Renal cortical epithelial cell (primary cell): ENCODE results near the gene AP2A1. TPM values are rescaled to one million over a fixed set of nuclear protein-coding genes. Genes with fewer than 3 reads are reported as not detected.
A peak's percentile ranks its signal among the peaks of the same experiment; 100 is the strongest.
"Not testable (repeated sequence)": the region's sequence is repeated elsewhere in the genome, so short reads cannot be mapped to it uniquely, and the experiment has no call there.

Experiments used
- DNase-seq: peaks from one replicate; pipeline ENCODE4 v3.0.0-alpha.2; 2011; ENCODE audit warnings: low read depth
- total RNA-seq: library from RNA; depleted of rRNA; stranded (reverse); fragments of >200 nt; gene quantifications from 2 replicates; pipeline ENCODE4 v1.2.3, GENCODE V29; 2014

The AP2A1 gene
- total RNA-seq, result 43.2 and 98.0 TPM in 2 replicates

DNA sequence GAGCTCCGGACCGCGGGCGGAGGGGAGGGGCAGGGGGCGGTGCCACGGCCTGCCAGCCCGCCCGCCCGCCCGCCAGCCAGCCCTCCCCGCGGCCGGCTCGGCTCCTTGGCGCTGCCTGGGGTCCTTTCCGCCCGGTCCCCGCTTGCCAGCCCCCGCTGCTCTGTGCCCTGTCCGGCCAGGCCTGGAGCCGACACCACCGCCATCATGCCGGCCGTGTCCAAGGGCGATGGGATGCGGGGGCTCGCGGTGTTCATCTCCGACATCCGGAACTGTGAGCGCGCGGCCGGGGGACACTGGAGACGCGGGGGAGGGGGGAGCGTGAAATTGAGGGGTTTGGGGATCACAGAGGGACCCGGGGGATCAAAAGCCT, at the start of gene AP2A1:
Gene AP2A1 (plus strand): TSS at position 72 of the 370 bp plus-strand sequence. CDS start 133 bp downstream, at position 205.
- DNase-seq, result no peak

DNA sequence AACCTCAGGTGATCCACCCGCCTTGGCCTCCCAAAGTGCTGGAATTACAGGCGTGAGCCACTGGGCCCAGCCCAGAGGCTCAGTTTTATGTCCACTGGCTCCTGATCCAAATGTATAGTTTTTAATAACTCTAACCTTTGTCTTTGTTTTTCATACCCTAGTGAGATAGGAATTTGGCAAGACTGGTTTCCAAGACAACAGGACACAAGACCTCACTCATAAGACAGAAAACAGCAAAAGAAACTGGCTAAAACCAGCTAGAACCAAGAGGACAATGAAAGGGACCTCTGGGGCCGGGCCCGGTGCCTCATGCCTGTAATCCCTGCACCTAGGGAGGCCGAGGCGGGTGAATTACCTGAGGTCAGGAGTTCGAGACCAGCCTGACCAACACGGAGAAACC, 48.3 kb upstream of the AP2A1 start:
- peak; percentile 54 for DNase-seq

DNA sequence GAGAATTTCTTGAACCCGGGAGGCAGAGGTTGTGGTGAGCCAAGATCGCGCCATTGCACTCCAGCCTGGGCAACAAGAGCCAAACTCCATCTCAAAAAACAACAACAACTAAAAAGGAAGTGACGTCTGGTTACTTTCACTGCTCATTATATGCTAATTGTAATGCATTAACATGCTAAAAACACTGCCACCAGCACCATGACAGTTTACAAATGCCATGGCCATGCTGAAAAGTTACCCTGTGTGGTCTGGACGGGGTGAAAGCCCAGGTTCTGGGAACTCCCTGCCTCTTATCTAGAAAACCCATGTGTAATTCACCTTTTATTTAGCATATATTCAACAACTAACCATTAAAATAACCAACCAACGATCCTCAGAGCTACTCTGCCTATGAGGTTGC, 47.8 kb upstream of the AP2A1 start:
- DNase-seq, result no peak

DNA sequence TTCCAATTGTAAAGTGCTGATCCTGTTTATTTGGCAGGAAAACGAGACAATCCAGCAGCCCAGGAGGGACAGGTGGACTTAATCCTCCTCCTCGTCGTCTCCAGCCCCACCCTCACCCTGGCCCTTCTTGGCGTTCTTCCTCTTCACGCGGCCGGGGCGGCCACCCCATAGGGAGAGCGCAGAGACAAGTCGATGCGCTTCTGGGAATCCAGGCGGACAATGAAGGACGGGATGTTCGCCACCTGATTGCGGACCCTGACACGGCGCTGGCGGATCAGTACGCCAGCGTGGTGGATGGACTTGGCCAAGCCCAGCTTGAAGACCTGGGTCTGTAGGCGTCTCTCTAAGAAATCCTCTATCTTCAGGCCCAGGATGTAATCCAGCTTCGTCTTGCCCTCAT, 47.4 kb upstream of the AP2A1 start:
- not testable (repeated sequence) for DNase-seq

DNA sequence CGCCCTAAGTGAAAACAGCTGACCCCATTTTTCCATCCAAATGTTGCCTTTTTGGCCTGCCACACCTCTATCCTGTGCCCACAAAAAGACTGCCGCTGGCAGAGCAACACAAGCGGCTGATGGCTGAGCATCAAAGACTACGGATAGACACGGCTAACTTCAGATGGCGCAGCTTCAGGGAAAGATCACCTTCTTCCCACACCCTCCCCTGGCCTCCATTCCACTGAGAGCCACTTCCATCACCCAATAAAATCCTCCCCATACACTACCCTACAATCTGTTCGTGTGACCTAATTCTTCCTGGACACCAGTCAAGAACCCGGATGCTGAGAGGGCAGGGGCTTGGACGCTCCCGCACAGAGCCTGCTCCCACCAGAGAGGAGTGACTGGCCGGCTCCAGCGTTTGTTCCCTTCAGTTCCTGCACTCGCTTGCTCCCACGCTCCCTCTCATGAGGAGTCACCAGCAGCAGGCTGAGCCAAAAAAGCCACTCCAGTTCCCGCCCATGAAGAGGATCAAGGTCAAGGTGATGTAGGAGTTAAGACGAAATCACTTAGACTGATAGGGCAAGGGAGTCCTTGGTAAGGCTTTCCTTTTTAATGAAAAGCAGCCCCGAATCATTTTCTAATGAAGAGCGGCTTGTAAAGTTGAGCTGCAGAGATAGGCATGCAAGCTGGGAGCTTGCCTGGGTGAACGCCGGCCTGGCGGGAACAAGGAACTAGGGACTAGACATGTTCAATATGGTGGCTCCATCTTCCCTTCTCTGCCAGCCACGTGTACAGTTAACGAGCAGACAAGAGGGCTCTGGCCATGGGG, 39.4 kb upstream of the AP2A1 start:
- no peak for DNase-seq

DNA sequence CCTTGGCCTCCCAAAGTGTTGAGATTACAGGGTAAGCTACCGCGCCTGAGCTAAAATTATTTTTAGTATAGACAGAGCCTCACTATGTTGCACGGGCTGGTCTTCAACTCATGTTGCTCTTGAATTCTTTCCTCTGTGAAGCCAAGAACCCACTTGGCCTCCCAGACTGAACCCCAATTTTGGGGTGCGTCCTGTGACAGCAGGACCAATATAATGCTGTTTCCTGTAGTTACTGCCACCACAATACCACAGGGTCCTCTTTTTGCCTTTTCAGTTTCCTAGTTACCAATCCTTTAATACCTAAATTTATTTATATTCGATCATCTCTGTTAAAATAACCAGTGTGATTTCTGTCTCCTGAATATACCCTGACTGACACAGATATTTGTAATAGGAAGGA, 36.6 kb upstream of the AP2A1 start:
- no peak for DNase-seq

DNA sequence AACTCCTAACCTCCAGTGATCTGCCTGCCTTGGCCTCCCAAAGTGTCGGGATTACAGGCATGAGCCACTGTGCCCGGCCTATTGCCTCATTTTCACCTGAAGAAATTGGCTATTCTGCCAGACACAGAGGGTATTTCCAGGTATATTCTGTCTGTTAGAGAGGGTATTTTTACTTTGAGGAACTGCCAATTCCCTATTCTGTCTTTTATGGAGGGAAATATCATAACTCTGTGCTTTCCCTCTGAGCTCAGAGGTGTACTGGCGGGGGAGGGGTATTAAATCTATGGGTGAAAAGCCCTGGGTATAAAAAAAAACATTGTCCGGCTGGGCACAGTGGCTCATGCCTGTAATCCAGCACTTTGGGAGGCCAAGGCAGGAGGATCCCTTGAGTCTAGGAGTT, 28.5 kb upstream of the AP2A1 start:
- no peak for DNase-seq

DNA sequence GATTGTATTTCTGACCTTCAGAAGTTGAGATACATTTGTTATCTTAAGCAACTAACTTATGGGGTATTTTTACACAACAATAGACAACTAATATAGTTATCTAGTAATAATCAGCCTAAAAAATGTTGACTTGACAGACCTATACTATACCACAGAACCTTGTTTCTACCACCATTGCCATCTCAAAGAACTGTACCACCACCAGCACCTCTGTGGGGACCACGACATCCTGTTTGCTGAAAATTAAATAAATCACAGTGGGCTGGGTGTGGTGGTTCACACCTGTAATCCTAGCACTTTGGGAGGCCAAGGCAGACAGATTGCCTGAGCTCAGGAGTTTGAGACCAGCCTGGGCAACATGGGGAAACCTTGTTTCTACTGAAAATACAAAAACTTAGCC, 27.7 kb upstream of the AP2A1 start:
- DNase-seq, result no peak

DNA sequence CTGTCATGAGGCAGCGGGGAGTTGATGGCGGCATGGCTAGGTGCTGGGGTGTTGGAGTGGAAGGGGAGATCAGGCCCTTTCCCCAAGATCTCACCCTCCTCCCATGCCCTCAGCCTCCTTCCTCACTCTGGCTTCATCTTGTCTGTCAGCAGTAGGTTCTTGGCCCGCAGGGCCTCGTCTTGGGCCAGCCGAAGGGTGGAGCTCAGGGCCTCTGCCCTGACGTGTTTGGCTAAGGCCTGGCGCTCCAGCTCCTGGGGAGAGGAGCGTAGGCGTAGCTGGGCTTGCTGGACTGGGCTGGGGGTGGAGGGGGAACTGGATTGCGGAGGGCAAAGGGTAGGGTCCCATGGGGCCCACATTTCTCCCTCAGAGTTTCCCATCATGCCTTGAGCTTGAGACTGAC, 26.9 kb upstream of the AP2A1 start:
- DNase-seq, result no peak

DNA sequence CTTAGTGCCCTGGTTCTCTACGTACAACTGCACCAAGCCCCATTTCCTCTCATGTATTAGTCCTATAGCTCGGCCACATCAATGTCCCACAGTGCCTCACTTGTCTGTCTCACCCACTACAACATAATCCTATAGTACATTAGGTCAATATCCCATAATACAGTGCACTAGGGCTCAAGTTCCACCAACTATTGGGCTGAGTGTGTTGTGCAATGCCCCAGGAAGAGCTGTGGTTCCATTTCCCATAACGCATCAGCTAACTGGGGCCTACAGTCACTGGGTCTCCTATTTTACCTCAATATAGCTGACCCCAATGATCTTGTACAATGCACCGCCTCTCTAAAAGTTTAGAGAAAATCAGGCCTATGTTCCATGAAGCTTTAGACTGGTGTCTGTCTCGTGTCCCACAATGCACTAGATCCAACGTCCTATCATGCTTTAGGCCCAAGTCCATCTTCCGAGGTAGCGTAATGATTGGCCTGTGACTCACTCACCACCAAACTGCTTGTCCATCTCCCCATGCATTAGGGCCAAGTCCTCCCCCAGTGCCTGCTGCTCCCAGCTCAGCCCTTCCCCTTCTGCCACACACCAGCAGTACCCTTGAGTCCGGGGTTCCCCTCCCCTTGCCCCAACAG, 25.5 kb upstream of the AP2A1 start:
- DNase-seq, result no peak

DNA sequence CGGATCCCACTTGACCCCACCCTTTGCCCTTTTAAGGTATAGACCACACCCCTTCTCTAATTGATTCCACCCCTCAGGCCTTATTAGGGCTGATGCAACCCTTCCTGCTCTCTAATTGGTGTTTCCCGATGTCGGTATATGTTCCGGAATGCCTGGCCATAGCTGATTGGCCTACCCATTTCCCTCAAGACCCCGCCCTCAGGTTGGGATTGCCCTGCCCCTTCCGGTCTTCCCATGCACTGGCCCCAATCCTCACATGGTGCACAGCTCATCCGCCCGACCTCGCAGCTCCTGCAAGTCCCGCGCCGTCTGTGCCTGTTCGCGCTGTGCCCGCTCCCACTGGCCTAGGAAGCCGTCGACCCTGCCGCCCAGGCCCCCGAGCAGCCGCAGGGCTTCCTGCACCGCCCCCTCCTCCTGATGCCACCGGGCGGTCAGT, 21.8 kb upstream of the AP2A1 start:
- no peak for DNase-seq

DNA sequence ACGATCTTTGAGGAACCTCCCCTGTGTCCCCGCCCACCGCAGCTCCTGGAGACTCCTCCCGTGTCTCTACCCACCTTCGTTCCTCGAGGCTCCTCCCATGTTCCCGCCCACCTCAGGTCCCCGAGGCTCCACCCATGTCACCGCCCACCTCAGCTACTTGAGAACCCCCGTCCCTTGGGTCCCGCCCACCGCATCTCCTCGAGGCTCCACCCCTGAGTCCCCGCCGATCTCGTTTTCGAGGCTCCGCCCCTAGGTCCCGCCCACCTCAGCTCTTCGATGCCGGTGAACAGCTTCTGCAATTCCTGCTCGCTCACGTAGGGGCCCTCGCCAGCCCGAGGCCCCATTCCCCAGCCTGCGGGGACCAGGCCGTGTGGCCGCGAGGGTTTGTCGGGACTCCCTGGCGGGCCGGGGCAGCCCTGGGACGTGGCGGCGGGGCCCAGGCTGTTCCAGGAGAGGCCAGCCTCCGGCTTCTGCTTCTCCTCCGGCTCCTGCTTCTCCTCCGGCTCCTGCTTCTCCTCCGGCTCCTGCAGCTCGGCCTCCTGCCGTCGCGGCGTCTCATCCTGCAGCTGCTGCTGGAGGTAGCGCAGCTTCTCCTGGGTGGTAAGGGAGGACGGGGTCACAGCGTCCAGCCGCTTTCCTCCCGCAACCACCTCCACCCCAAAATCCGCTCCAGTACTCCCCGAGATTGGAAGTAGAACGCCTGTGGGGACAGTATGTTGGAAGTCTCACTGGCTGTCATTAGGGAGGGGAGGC, 20.4 kb upstream of the AP2A1 start:
- DNase-seq, result peak; percentile 20

DNA sequence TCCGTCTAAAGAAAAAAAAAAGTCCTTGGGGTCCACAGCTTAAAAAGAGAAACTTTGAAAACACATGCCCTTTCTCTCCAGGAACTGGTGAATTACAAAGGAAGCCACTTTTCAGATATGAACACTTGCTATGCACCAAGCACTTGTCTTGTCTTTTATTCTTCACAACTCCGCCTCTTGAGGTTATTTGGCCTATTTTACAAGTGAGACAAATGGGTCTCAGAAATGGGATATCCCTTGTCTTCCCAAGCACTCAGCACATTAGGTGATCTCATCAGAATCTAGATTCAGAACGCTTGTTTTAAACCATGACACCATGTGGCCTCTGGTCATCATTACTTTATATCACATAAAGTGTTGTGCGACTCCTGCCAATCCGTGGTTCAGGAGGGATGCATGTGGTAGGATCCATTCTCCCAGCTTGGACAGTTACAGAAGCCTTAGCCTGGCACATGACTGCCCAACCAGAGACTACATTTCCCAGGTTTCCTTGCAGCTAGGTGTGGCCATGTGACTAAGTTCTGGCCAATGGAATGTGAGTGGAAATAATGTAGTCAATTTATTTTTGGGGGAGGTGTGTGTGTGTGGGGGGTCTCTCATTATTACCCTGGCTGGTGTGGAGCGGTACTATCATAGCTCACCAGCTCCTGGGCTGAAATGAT, 17.6 kb upstream of the AP2A1 start:
- no peak for DNase-seq

DNA sequence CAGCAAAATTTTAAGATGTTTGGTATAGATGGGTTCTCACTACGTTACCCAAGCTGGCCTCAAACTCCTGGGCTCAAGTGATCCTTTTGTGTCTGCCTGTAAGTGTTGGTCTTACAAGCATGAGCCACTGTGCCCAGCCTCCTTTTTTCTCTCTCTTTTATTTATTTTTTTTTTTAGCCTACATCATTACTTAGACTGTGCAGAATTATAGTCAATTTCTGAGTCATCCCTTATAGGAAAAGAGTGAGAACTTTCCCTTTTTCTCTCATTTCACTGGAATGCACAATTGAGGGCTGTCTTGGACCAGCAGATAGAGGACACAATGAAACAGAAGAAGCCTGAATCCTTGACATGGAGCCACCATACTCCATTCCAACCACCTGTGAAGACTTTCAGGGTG, 17.0 kb upstream of the AP2A1 start:
- DNase-seq, result no peak

DNA sequence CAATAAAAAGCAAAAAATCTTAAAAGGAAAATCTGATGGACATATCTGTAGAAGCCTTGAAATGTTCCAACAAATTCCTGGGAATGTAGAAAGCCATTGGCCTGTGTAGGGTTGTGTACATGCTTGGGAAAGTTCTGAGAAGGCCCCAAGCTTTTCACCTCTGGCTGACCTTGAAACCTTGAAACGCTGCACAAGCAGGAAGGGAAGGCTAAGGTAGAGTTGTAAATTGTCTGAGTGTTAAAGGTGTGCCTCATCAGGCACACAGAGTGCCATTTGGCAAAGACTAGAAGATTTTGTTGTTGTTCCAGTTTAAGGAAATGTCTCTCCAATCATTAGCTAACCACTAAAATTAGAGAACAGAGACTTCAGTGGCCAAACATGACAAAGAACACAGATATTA, 14.1 kb upstream of the AP2A1 start:
- no peak for DNase-seq

DNA sequence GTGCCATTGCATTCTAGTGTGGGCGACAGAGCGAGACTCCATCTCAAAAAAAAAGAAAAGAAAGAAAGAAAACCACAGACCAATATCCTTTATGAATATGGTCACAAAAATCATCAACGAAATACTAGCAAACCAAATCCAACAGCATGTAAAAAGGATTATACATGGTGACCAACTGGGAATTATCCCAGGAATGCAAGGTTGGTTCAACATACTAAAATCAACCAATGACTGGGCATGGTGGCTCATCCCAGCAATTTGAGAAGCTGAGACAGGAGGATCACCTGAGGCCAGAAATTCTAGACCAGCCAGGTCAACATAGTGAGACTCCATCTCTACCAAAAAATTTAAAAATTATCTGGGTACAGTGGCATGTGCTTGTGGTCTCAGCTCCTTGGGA, 10.8 kb upstream of the AP2A1 start:
- DNase-seq, result no peak

DNA sequence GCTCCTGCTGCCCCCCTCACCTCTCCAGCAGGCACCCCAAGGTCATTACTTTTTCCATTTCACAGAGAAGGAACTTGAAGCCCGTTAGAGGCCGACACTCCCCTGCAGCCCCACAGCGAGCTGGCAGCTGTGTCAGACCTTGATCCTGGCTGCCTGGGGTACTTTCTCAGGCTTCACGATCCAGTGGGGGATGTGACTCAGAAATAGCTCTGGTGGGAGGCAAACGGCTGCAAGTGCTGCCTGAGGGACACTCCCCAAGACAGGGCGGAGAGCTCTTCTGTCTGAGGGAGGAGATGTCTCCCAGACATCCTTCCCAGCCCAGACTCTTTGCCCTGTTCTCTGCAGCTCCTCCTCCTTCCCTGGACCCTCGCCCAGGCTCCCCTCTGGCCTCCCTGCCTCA, 8.5 kb upstream of the AP2A1 start:
- peak; percentile 24 for DNase-seq

DNA sequence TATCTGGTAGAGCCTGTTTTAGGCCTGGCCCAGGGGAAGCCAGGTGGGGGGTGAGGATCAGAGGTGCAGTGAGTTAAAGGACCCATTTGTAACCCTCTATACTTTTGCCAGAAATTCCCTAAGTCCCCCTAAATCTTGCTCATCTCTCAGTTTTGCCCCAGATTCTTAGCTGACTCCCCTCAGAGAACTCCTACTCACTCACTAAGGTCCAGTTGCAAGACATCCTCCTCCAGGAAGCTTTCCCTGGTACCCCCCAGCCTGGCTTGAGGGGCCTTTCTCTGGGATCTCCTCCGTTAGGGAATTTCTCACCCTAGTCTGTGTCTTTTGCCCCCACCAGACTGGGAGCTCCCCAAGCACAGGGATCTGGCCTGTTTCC, 5.6 kb upstream of the AP2A1 start:
- DNase-seq, result no peak

DNA sequence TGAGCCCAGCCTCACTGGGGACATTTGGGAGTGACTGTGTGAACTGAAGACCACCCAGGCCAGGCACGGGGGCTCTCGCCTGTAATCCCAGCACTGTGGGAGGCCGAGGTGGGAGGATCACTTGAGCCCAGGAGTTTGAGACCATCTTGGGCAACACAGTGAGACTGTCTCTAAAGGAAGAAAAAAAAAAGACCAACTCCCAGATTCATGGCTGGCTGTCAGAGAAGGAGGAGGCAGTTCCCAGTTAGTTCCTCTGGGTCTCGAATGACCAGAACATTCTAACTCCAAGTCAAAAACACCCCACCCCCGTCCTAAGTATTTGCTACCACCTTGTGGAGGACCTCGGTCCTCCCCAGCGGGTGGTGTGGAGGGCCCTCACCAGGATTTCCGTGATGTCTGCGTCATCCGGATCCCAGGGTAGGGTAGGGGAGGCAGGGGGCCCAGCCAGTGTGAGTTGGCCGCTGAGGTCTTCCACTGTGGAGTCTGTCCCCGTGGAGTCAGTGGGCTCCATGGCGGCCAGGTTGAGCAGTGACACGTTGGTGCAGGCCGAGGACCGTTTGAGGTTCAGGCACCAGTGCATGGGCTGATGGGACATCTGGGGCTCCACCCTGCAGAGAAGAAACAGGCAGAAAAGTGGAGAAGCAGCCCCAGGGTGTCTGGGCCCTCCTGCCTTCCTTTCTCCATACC, 5.0 kb upstream of the AP2A1 start:
- DNase-seq, result no peak

DNA sequence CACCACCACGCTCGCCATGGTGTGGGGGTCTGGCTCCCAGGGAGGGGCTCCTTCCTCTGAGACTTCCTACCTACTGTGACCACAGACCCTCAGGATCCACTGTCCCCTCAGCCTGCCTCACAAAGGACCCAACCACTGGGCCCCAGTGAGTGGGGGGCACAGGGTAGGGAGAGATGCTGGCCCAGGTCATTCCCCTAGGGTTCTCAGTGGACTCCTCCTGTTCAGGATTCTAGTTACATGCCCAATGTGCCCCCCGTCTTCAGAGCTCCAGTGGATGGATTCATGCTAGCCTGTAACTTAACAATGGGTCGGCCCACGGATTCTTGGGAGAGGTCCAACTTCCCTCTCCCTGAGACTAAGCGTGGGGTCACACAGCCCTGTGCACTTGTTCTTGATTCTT, 3.6 kb upstream of the AP2A1 start, which contains the start of gene TSKS:
Gene TSKS (minus strand): TSS at position 77 of the 400 bp plus-strand sequence. CDS start 59 bp downstream, at position 18.
- no peak for DNase-seq

DNA sequence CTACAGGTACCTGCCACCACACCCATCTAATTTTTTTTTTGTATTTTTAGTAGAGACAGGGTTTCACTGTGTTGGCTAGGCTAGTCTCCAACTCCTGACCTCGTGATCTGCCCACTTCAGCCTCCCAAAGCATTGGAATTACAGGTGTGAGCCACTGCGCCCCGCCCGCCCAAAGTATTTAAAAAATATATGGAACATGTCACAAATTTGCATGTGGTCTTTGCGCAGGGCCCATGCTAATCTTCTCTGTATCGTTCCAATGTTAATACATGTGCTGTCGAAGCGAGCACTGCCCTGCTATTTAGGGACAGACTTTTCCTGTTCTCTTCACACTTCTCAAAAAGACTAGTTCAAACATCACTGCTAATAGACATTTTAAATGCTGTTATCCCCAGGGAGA, 2.5 kb upstream of the AP2A1 start:
- DNase-seq, result no peak
